Right lobe of liver (tissue), 6 donors: ENCODE results near the gene PA2G4. TPM values are rescaled to one million over a fixed set of nuclear protein-coding genes. Genes with fewer than 3 reads are reported as not detected.
A peak's percentile ranks its signal among the peaks of the same experiment; 100 is the strongest.

Source experiments
- ATAC-seq, 4 donors: fragments of 200-7000 bp; cut with Tn5 transposase; one replicate each; pipeline ENCODE4 v1.9.1; 2020; ENCODE audit warnings: mild to moderate bottlenecking in 4 of 4, moderate library complexity in 4 of 4
- DNase-seq, 3 donors: peaks; one replicate each; pipeline ENCODE4 v3.0.0-alpha.2; 2020
- H3K27ac ChIP-seq, 3 donors: fragments of 200-600 bp; one replicate each; pipeline ENCODE4 v1.8.0; 2022
- H3K27me3 ChIP-seq, 2 donors: fragments of 200-600 bp; one replicate each; pipeline ENCODE4 v1.8.0; 2022
- H3K36me3 ChIP-seq, 4 donors: fragments of 200-600 bp; sonication (generic) in 1 of 4; one replicate each; pipeline versions ENCODE4 v1.5.1 to v1.8.0; 2017 to 2022; ENCODE audit warnings: control low read depth in 1 of 4
- H3K4me1 ChIP-seq, 4 donors: fragments of 200-600 bp; sonication (generic) in 1 of 4; one replicate each; pipeline versions ENCODE4 v1.5.1 to v1.8.0; 2017 to 2022; ENCODE audit warnings: control low read depth in 1 of 4
- H3K4me3 ChIP-seq, 3 donors: fragments of 200-600 bp; one replicate each; pipeline ENCODE4 v1.8.0; 2022
- H3K9me3 ChIP-seq, 4 donors: fragments of 200-600 bp; sonication (generic) in 1 of 4; one replicate each; pipeline versions ENCODE4 v1.5.1 to v1.8.0; 2017 to 2022; ENCODE audit warnings: control low read depth in 1 of 4
- POLR2A ChIP-seq: fragments of 450-650 bp; IDR thresholded peaks from one replicate; pipeline ENCODE4 v1.6.1; 2017; ENCODE audit warnings: antibody characterized with exemption, mild to moderate bottlenecking
- WGBS: methylation state at CpG from one replicate; pipeline ENCODE4 v1.1.6; 2018; ENCODE audit warnings: low coverage, low lambda C conversion rate; ENCODE audit not compliant: insufficient coverage; ENCODE audit errors: missing lambda C conversion rate; 5-methylcytosine and 5-hydroxymethylcytosine counted together
- intact Hi-C, 2 donors: fragments of 100-400 bp; cut with DNase I; formaldehyde crosslinking; loops; one replicate each; pipeline versions ENCODE4 v1.11.2 to v1.14.1; 2022
- total RNA-seq, 6 experiments: library from RNA; depleted of rRNA in 2 of 6; stranded (reverse); fragments of >200 nt in 2 of 6; fragmentation: NEBNext Ultra II Directional in 3 of 6; extraction: Animal tissue kit (Norgen Biotek cat#: 25700) in 3 of 6; gene quantifications; one replicate each; pipeline versions ENCODE4 v1.1.0 to v1.2.4, GENCODE V29; 2016 to 2023
- TF ChIP-seq, protein P1 (sequence below), 4 donors: fragments of 200-600 bp in 3 of 4; fragments of 450-650 bp in 1 of 4; IDR thresholded peaks; one replicate each; pipeline versions ENCODE4 v1.5.1 to v1.8.0; 2016 to 2022; ENCODE audit warnings: antibody characterized with exemption in 4 of 4, mild to moderate bottlenecking in 2 of 4
- donor health status: DM: no; HTN: yes; CAD: no.
- donor health status: DM: no; HTN: no; CAD: no.
- donor health status: DM: no; HTN: no; CAD: no.
- donor health status: DM: no; HTN: yes; CAD: no.
- donor health status: DM: no; HTN: yes; CAD: no.

Gene PA2G4
- total RNA-seq, 6 experiments from 2014 or later: 29.7 to 82.4 (median 36.6) TPM

DNA sequence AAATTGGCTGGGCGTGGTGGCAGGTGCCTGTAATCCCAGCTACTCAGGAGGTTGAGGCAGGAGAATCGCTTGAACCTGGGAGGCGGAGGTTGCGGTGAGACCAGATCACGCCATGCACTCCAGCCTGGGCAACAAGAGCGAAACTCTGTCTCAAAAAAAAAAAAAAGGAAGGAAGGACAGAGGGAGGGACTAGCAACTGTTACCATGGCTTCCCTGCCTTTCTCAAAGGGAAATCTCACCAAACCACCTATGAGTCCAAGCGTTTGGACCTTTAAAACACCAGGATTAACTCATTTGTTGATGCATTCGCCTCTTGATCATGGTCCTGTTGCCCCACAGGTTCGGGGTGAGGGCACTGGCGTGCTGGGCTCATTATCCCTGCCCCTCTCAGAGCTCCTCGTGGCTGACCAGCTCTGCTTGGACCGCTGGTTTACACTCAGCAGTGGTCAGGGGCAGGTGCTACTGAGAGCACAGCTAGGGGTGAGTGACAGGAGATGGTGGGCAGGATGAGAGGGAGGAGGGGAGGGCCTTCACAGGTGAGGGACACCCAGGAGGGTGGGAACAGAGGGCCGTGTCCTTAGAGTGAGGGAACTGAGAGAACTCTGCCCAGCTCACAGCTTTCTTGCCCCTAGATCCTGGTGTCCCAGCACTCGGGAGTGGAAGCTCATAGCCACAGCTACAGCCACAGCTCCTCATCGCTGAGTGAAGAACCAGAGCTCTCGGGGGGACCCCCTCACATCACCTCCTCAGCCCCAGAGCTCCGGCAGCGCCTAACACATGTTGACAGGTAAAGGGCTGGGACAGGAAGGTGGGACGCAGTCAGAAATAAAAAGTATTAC, 37.8 kb downstream of the PA2G4 start:
- TF ChIP-seq POLR2A: no peak
- TF ChIP-seq, protein P1, sequence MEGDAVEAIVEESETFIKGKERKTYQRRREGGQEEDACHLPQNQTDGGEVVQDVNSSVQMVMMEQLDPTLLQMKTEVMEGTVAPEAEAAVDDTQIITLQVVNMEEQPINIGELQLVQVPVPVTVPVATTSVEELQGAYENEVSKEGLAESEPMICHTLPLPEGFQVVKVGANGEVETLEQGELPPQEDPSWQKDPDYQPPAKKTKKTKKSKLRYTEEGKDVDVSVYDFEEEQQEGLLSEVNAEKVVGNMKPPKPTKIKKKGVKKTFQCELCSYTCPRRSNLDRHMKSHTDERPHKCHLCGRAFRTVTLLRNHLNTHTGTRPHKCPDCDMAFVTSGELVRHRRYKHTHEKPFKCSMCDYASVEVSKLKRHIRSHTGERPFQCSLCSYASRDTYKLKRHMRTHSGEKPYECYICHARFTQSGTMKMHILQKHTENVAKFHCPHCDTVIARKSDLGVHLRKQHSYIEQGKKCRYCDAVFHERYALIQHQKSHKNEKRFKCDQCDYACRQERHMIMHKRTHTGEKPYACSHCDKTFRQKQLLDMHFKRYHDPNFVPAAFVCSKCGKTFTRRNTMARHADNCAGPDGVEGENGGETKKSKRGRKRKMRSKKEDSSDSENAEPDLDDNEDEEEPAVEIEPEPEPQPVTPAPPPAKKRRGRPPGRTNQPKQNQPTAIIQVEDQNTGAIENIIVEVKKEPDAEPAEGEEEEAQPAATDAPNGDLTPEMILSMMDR (IDR thresholded peaks at IDR 0.05): no peak
- Histone ChIP-seq H3K27ac (no peak overlapping the region), H3K9me3 (no peaks in the 10 kb centered on the region), H3K27me3 (no peaks in the 10 kb centered on the region), H3K4me1 (no peaks in the 10 kb centered on the region), H3K36me3 (peaks cover 4 to 80% (median 31%) of the 10 kb centered on the region in 4 donors), H3K4me3 (no peak overlapping the region)
- DNase-seq: no peak
- 67% methylated on average over 10 of the region's 19 CpGs for WGBS
- ATAC-seq: peak in 1 of 4 donors; percentile 24
- intact Hi-C loops: no loop called here

DNA sequence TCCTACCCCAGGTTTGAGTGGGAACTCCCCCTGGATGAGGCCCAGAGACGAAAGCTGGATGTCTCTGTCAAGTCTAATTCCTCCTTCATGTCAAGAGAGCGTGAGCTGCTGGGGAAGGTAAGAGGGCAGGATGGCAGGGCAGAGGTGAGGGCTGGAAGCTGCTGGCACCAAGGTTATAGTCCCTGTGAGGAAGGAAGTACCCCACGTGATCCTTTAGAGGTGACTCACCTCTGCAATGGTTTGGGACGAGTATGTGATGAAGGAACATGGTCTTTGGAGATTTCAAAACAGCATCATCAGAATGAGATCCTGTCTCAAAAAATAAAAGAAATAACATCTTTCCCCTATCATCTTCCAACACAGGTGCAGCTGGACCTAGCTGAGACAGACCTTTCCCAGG, 38.9 kb downstream of the PA2G4 start:
- Histone ChIP-seq H3K27ac (no peak overlapping the region), H3K36me3 (peaks cover 4 to 69% (median 21%) of the 10 kb centered on the region in 4 donors), H3K27me3 (no peaks in the 10 kb centered on the region), H3K4me3 (no peak overlapping the region), H3K9me3 (no peaks in the 10 kb centered on the region), H3K4me1 (no peaks in the 10 kb centered on the region)
- DNase-seq (no peak), ATAC-seq (peak in 1 of 4 donors; percentile 47)
- 50% methylated on average over 4 of the region's 4 CpGs for WGBS
- TF ChIP-seq POLR2A: no peak
- TF ChIP-seq, protein P1 (IDR thresholded peaks at IDR 0.05): no peak
- intact Hi-C loops: no loop called here

DNA sequence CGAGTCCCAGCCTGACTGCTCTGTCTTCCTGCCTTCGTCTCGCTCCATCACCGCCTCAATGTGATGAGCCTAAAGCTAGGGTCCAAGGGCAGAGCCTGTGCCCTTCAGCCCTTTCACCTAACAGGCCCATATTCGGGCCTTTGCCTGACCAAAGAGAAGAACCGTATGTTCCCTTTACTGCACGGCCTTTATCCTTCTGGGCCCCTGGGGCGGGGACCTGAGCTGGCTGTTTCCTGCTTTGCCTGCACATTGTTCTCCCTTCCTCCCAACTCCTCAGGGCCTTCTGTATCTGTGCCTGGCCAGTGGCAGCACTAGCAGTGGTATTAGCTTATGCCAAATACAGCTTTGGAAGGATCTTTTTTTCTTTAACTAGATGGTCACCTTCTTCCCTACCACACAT, 39.5 kb downstream of the PA2G4 start:
- DNase-seq (no peak), ATAC-seq (peak; percentile 55 to 71 (median 66))
- no peak for TF ChIP-seq POLR2A
- TF ChIP-seq, protein P1 (IDR thresholded peaks at IDR 0.05): no peak
- Histone ChIP-seq H3K27me3 (no peaks in the 10 kb centered on the region), H3K27ac (no peak overlapping the region), H3K4me3 (no peak overlapping the region), H3K9me3 (no peaks in the 10 kb centered on the region), H3K36me3 (peaks cover 4 to 63% (median 18%) of the 10 kb centered on the region in 4 donors), H3K4me1 (no peaks in the 10 kb centered on the region)
- intact Hi-C loops: no loop called here
- 66% methylated on average over 8 of the region's 8 CpGs for WGBS

DNA sequence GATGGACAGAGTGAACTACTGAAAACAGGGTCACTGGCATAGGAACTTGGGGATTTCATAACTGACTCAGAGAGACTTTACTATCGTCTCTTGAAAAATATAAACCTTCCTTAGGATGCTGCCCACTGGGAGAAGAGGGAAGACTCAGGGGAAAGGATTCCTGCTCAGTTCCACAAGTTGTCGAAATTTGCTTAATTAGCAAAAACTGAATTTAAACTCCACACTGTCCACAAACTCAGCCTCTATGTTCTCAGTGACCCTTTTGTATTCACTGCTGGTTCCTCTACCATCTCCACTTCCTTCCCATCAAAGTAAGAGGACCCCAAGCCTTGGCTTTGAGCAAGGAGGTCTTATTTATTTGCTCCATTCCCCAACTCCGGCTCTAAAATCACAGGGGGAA, 40.9 kb downstream of the PA2G4 start:
- DNase-seq (no peak), ATAC-seq (no peak)
- intact Hi-C loops: no loop called here
- Histone ChIP-seq H3K27ac (no peak overlapping the region), H3K27me3 (no peaks in the 10 kb centered on the region), H3K9me3 (no peaks in the 10 kb centered on the region), H3K36me3 (peaks cover 4 to 49% (median 10%) of the 10 kb centered on the region in 4 donors), H3K4me1 (no peaks in the 10 kb centered on the region), H3K4me3 (no peak overlapping the region)
- TF ChIP-seq POLR2A: no peak
- TF ChIP-seq, protein P1 (IDR thresholded peaks at IDR 0.05): no peak
- 82% methylated on average over 3 of the region's 3 CpGs for WGBS
